HEK293T (cell line): ENCODE results near the gene PIWIL1.

Experiments
- FOXM1 ChIP-seq: fragments of 450-650 bp; IDR thresholded peaks from 2 replicates; pipeline ENCODE4 v1.6.1; 2017; ENCODE audit warnings: mild to moderate bottlenecking, borderline replicate concordance
- SP1 ChIP-seq: fragments of 450-650 bp; IDR thresholded peaks from 2 replicates; pipeline ENCODE4 v1.6.1; 2017

DNA sequence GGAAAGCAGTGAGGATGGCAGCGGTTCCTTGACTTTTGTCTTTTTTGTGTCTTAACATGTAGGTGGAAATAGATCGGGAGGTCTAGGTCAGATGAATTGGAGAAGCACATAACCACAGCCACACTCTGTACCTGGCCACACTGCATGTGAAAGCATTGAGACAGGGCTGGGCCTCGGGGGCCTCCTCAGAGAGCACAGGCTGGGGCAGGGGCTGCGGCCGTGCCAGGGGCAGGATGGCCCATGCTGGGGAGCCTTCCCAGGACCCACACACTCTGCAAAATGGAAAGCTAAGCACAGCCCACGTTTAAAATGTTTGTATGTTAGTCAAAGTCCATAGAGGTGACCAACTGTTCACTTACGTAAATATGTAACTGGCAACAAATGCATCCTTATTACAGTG lies 76.7 kb downstream of the PIWIL1 start:
- no peak for TF ChIP-seq FOXM1
- no peak for TF ChIP-seq SP1
